ENCODE results near the gene PPAT. TPM values are rescaled to one million over a fixed set of nuclear protein-coding genes. Genes with fewer than 3 reads are reported as not detected.

Gene PPAT
- total and polyA plus RNA-seq, 2 donors (not counting 1 experiment from before 2014, with no cell fraction given): 3.2 to 9.2 TPM

- Histone ChIP-seq H3K9me3 (ENCODE audit: control extremely low read depth in 1 of 3, control insufficient read depth in 2 of 3, insufficient read depth in 1 of 3, low read length in 2 of 3) (no peaks in the 10 kb centered on the region), H2AFZ (ENCODE audit: insufficient read depth, low read depth, low read length, poor library complexity, severe bottlenecking) (no peak overlapping the region), H3K36me3 (replicated peaks in 1 of 2; ENCODE audit: control extremely low read depth in 1 of 2, control insufficient read depth in 1 of 2, extremely low read depth in 1 of 2, insufficient read depth in 2 of 2, low read length in 1 of 2) (peaks cover 5 to 26% of the 10 kb centered on the region in 2 experiments), H3K4me2 (replicated peaks; ENCODE audit: low read depth, low read length, poor library complexity, severe bottlenecking) (no peak overlapping the region), H4K20me1 (ENCODE audit: control insufficient read depth, insufficient read depth, low read length, poor library complexity, severe bottlenecking) (no peaks in the 10 kb centered on the region), H3K4me3 (ENCODE audit: control extremely low read depth in 1 of 5, extremely low read depth in 1 of 5, insufficient read depth in 1 of 5, low read depth in 2 of 5, low read length in 4 of 5) (no peak overlapping the region), H3K27ac (ENCODE audit: low read length in 2 of 2) (no peak overlapping the region), H3K79me2 (ENCODE audit: control insufficient read depth, insufficient read depth, low read length) (no peaks in the 10 kb centered on the region), H3K27me3 (replicated peaks in 1 of 4; ENCODE audit: control extremely low read depth in 1 of 4, control insufficient read depth in 3 of 4, insufficient read depth in 4 of 4, low read length in 3 of 4) (no peaks in the 10 kb centered on the region), H3K4me1 (ENCODE audit: control insufficient read depth in 2 of 2, insufficient read depth in 2 of 2, low read length in 2 of 2) (no peaks in the 10 kb centered on the region), H3K9ac (ENCODE audit: low read length) (no peak overlapping the region)
- no peak for DNase-seq
- no peak overlapping the region for H3K27ac Mint-ChIP-seq
- CTCF ChIA-PET: interaction anchor here (0.7 to 4.2 kb wide), 5 partner anchors 18 to 432 kb away, joined by 3 to 14 read pairs (median 5); partner anchors contain the start of gene AASDH
- intact Hi-C loops (cut with micrococcal nuclease): no loop called here
- POLR2A ChIA-PET: no interaction called here
- WGBS (ENCODE audit: insufficient coverage): no CpG with 5 or more reads among the region's 1 CpG
- H3K27me3 Mint-ChIP-seq: no peaks in the 10 kb centered on the region
- TF ChIP-seq CTCF (IDR thresholded peaks at IDR 0.05) (no peak), EZH2 (IDR thresholded peaks at IDR 0.05; ENCODE audit: borderline replicate concordance, insufficient read depth, low read depth, low read length, poor library complexity, severe bottlenecking) (no peak)
- H3K4me1 Mint-ChIP-seq: no peaks in the 10 kb centered on the region
- no peak for ATAC-seq (ENCODE audit: low read depth)
- no peak overlapping the region for H3K4me3 Mint-ChIP-seq
- no peaks in the 10 kb centered on the region for H3K9me3 Mint-ChIP-seq (ENCODE audit: insufficient read depth)
Measured at GRCh38 chr4:56405016-56405415, 30.4 kb downstream of the PPAT start.

- POLR2A ChIA-PET: interaction anchor here (0.5 to 0.6 kb wide), 2 partner anchors 35 to 432 kb away, joined by 3 to 4 read pairs; partner anchors contain the start of gene PAICS
- WGBS (ENCODE audit: insufficient coverage): 100% methylated on average over 3 of the region's 6 CpGs
- TF ChIP-seq CTCF (IDR thresholded peaks at IDR 0.05) (no peak), EZH2 (IDR thresholded peaks at IDR 0.05; ENCODE audit: borderline replicate concordance, insufficient read depth, low read depth, low read length, poor library complexity, severe bottlenecking) (no peak)
- Mint-ChIP-seq H3K27me3 (no peaks in the 10 kb centered on the region), H3K4me3 (no peak overlapping the region), H3K27ac (no peak overlapping the region), H3K9me3 (ENCODE audit: insufficient read depth) (no peaks in the 10 kb centered on the region), H3K4me1 (no peaks in the 10 kb centered on the region)
- intact Hi-C loops (cut with micrococcal nuclease): no loop called here
- DNase-seq (no peak), ATAC-seq (ENCODE audit: low read depth) (no peak)
- Histone ChIP-seq H3K27ac (ENCODE audit: low read length in 2 of 2) (no peak overlapping the region), H3K36me3 (replicated peaks in 1 of 2; ENCODE audit: control extremely low read depth in 1 of 2, control insufficient read depth in 1 of 2, extremely low read depth in 1 of 2, insufficient read depth in 2 of 2, low read length in 1 of 2) (peaks cover 2 to 20% of the 10 kb centered on the region in 2 experiments), H3K79me2 (ENCODE audit: control insufficient read depth, insufficient read depth, low read length) (no peaks in the 10 kb centered on the region), H3K9ac (ENCODE audit: low read length) (no peak overlapping the region), H3K9me3 (ENCODE audit: control extremely low read depth in 1 of 3, control insufficient read depth in 2 of 3, insufficient read depth in 1 of 3, low read length in 2 of 3) (no peaks in the 10 kb centered on the region), H2AFZ (ENCODE audit: insufficient read depth, low read depth, low read length, poor library complexity, severe bottlenecking) (no peak overlapping the region), H3K4me1 (ENCODE audit: control insufficient read depth in 2 of 2, insufficient read depth in 2 of 2, low read length in 2 of 2) (no peaks in the 10 kb centered on the region), H3K4me3 (ENCODE audit: control extremely low read depth in 1 of 5, extremely low read depth in 1 of 5, insufficient read depth in 1 of 5, low read depth in 2 of 5, low read length in 4 of 5) (no peak overlapping the region), H3K27me3 (replicated peaks in 1 of 4; ENCODE audit: control extremely low read depth in 1 of 4, control insufficient read depth in 3 of 4, insufficient read depth in 4 of 4, low read length in 3 of 4) (no peaks in the 10 kb centered on the region), H3K4me2 (replicated peaks; ENCODE audit: low read depth, low read length, poor library complexity, severe bottlenecking) (no peak overlapping the region), H4K20me1 (ENCODE audit: control insufficient read depth, insufficient read depth, low read length, poor library complexity, severe bottlenecking) (no peaks in the 10 kb centered on the region)
- CTCF ChIA-PET: no interaction called here
Measured at GRCh38 chr4:56400560-56400959, 34.9 kb downstream of the PPAT start.
